ENCODE data around the gene CEP95. TPM values are rescaled to one million over a fixed set of nuclear protein-coding genes. Genes with fewer than 3 reads are reported as not detected.

Gene CEP95
- total and polyA plus RNA-seq, 2 of the 13 experiments (the other 11 are each of a cell fraction or from before 2014, with no cell fraction given), result 65.9 to 68.8 TPM

GRCh38 chr17:64503341-64503740, 3.4 kb upstream of the CEP95 start:
- H3K79me2 ChIP-seq (ENCODE audit: insufficient read depth, low read length), result peaks cover 49% of the 10 kb centered on the region
- H3K27ac ChIP-seq (ENCODE audit: extremely low read length, insufficient read depth, low read length), result no peak overlapping the region
- no TSS peak for BruUV-seq (replicated peaks)
- ChIA-PET POLR2A (no interaction called here), CTCF (ENCODE audit: low intra/inter-chr PET ratio, low total read pairs) (no interaction called here)
- no peak overlapping the region for H3K4me3 ChIP-seq (replicated peaks in 1 of 3; ENCODE audit: insufficient read depth in 1 of 3, low read depth in 2 of 3, low read length in 3 of 3)
- FAIRE-seq (no peak), ATAC-seq (no peak), DNase-seq (ENCODE audit: low spot score) (no peak)
- in situ Hi-C loops (cut with HindIII; ENCODE audit: extremely low pct_ligation_motif_present, low pct_unique_long_range_greater_than_20kb) (loop anchor here (10.0 kb wide), 1 partner anchor 659 kb away; the partner anchor contains the start of gene SMARCD2), intact Hi-C loops (cut with micrococcal nuclease; ENCODE audit: unreplicated experiment) (no loop called here)
- H3K4me2 ChIP-seq (ENCODE audit: low read depth, low read length), result peak overlapping the region; percentile 79; the same call in 1 of the 2 replicates
- peaks cover 66% of the 10 kb centered on the region for H3K4me1 ChIP-seq (ENCODE audit: insufficient read depth, low read length)
- H2AFZ ChIP-seq (ENCODE audit: low read length), result no peak overlapping the region
- 94% methylated on average over 5 of the region's 5 CpGs for WGBS (ENCODE audit: low lambda C conversion rate)
- no peaks in the 10 kb centered on the region for H3K9me3 ChIP-seq (ENCODE audit: low read length)
- TF ChIP-seq SKIL (CRISPR knock-in tag; IDR thresholded peaks at IDR 0.05; ENCODE audit: borderline replicate concordance) (no peak), ZNF616 (CRISPR knock-in tag; IDR thresholded peaks at IDR 0.05; ENCODE audit: low read depth) (no peak), POLR2AphosphoS2 (IDR thresholded peaks at IDR 0.05; ENCODE audit: low read depth, low read length) (0 out of 2 replicates have a peak, but pooled peaks have one; percentile 26), RELA (CRISPR knock-in tag; IDR thresholded peaks at IDR 0.05) (no peak), NR0B2 (CRISPR knock-in tag; IDR thresholded peaks at IDR 0.05) (no peak), ZNF674 (CRISPR knock-in tag; IDR thresholded peaks at IDR 0.05; ENCODE audit: low read depth) (no peak), ZNF709 (CRISPR knock-in tag; IDR thresholded peaks at IDR 0.05) (no peak), ZNF691 (CRISPR knock-in tag; IDR thresholded peaks at IDR 0.05; ENCODE audit: borderline replicate concordance, low read depth) (no peak), CREB1 (IDR thresholded peaks at IDR 0.05) (no peak), CREB1 (CRISPR knock-in tag; IDR thresholded peaks at IDR 0.05) (peak; percentile 30; the same call in 1 of the 2 replicates), GABPA (IDR thresholded peaks at IDR 0.05; ENCODE audit: low read depth, low read length) (no peak), GABPA (CRISPR knock-in tag; IDR thresholded peaks at IDR 0.05; ENCODE audit: low read depth) (peak; percentile 9; the same call in 1 of the 2 replicates), ISL2 (CRISPR knock-in tag; IDR thresholded peaks at IDR 0.05) (no peak), JUND (CRISPR knock-in tag; IDR thresholded peaks at IDR 0.05) (no peak), SOX13 (IDR thresholded peaks at IDR 0.05) (no peak), SOX13 (CRISPR knock-in tag; conservative IDR thresholded peaks at IDR 0.05 in 1 of 2, IDR thresholded peaks at IDR 0.05 in 1 of 2) (0 out of 4 replicates have a peak, but pooled peaks of 1 of the 2 experiments have one; percentile 26), EEA1 (CRISPR knock-in tag; IDR thresholded peaks at IDR 0.05; ENCODE audit: borderline replicate concordance) (no peak), ELF1 (CRISPR knock-in tag; IDR thresholded peaks at IDR 0.05) (no peak), CC2D1A (CRISPR knock-in tag; IDR thresholded peaks at IDR 0.05) (no peak), RNF2 (conservative IDR thresholded peaks at IDR 0.05; ENCODE audit: low read depth) (no peak), MED8 (CRISPR knock-in tag; IDR thresholded peaks at IDR 0.05; ENCODE audit: insufficient replicate concordance) (no peak), ZNF546 (CRISPR knock-in tag; conservative IDR thresholded peaks at IDR 0.05) (no peak)
- H4K20me1 ChIP-seq (ENCODE audit: insufficient read depth, low read length), result peaks cover 67% of the 10 kb centered on the region
- H3K9ac ChIP-seq (ENCODE audit: insufficient read depth, low read depth, low read length), result no peak overlapping the region
- peaks cover 0 to 3% of the 10 kb centered on the region in 2 experiments; a peak in 1 of 5 replicates for H3K27me3 ChIP-seq (ENCODE audit: control insufficient read depth in 1 of 2, insufficient read depth in 2 of 2, low read length in 2 of 2)
- peaks cover 26 to 56% of the 10 kb centered on the region in 2 experiments for H3K36me3 ChIP-seq (replicated peaks in 1 of 2; ENCODE audit: control insufficient read depth in 1 of 2, insufficient read depth in 2 of 2, low read length in 2 of 2)

Measured in HepG2 (cell line).